ENCODE data around the gene FREY1.
A peak's percentile ranks its signal among the peaks of the same experiment; 100 is the strongest.

The FREY1 gene

GRCh38 chr11:45885921-45886721, 20.9 kb downstream of the FREY1 start:
- Histone ChIP-seq H3K27ac (replicated peaks) (no peak overlapping the region), H3K4me3 (replicated peaks; ENCODE audit: insufficient read depth, low read length) (peak overlapping the region; percentile 34), H3K27me3 (ENCODE audit: insufficient read depth, poor library complexity, severe bottlenecking) (no peaks in the 10 kb centered on the region)
- TF ChIP-seq SPI1 (IDR thresholded peaks at IDR 0.05; ENCODE audit: borderline replicate concordance, low read depth) (no peak), CTCF (IDR thresholded peaks at IDR 0.05; ENCODE audit: insufficient read depth, low read length) (no peak), REST (IDR thresholded peaks at IDR 0.05; ENCODE audit: insufficient replicate concordance, low read depth) (no peak), POLR2AphosphoS5 (IDR thresholded peaks at IDR 0.05; ENCODE audit: low read depth) (no peak), GABPA (IDR thresholded peaks at IDR 0.05; ENCODE audit: low read depth) (no peak)
- no peak for DNase-seq (ENCODE audit: low read depth in 1 of 2, low spot score in 1 of 2)

GRCh38 chr11:45885274-45885920, 21.7 kb downstream of the FREY1 start, which contains the start of gene MAPK8IP1:
Gene MAPK8IP1, plus strand, starts transcription at chr11:45885651. Its CDS starts 170 bp downstream, at chr11:45885821.
- peak within 1 kb of the TSS; percentile 34 for H3K4me3 ChIP-seq (replicated peaks; ENCODE audit: insufficient read depth, low read length)
- H3K27ac ChIP-seq (replicated peaks): no peak within 1 kb of the TSS
- TF ChIP-seq REST (IDR thresholded peaks at IDR 0.05; ENCODE audit: insufficient replicate concordance, low read depth) (peak; percentile 89), POLR2AphosphoS5 (IDR thresholded peaks at IDR 0.05; ENCODE audit: low read depth) (no peak)
- H3K27me3 ChIP-seq (ENCODE audit: insufficient read depth, poor library complexity, severe bottlenecking): no peaks in the 10 kb centered on the region
- DNase-seq (ENCODE audit: low read depth in 1 of 2, low spot score in 1 of 2): peak in 1 of 2 experiments; percentile 23

- Histone ChIP-seq H3K27ac (replicated peaks) (no peak overlapping the region), H3K27me3 (ENCODE audit: insufficient read depth, poor library complexity, severe bottlenecking) (no peaks in the 10 kb centered on the region), H3K4me3 (replicated peaks; ENCODE audit: insufficient read depth, low read length) (no peak overlapping the region)
- TF ChIP-seq SPI1 (IDR thresholded peaks at IDR 0.05; ENCODE audit: borderline replicate concordance, low read depth) (no peak), REST (IDR thresholded peaks at IDR 0.05; ENCODE audit: insufficient replicate concordance, low read depth) (no peak), GABPA (IDR thresholded peaks at IDR 0.05; ENCODE audit: low read depth) (no peak), CTCF (IDR thresholded peaks at IDR 0.05; ENCODE audit: insufficient read depth, low read length) (no peak), POLR2AphosphoS5 (IDR thresholded peaks at IDR 0.05; ENCODE audit: low read depth) (no peak)
- no peak for DNase-seq (ENCODE audit: low read depth in 1 of 2, low spot score in 1 of 2)
Observed at GRCh38 chr11:45884596-45885185, 22.4 kb downstream of the FREY1 start.
